K562 (cell line): ENCODE measurements around the gene METTL25B. TPM values are rescaled to one million over a fixed set of nuclear protein-coding genes. Genes with fewer than 3 reads are reported as not detected.

ENCODE experiments used
- ELK3 ChIP-seq: fragments of 450-650 bp; formaldehyde crosslinking; IDR thresholded peaks from 2 replicates; pipeline ENCODE4 v1.4.0; 2020; ENCODE audit warnings: mild to moderate bottlenecking
- FOSL1 ChIP-seq: fragments of 200-800 bp; sonication (Bioruptor generic); conservative IDR thresholded peaks from 2 replicates; pipeline ENCODE4 v1.6.1; 2016; ENCODE audit warnings: missing genetic modification characterization, missing compliant biosample characterization
- GTF2E2 ChIP-seq: fragments of 200-800 bp; sonication (Bioruptor generic); IDR thresholded peaks from 2 replicates; pipeline ENCODE4 v1.6.1; 2016; ENCODE audit warnings: missing genetic modification characterization, missing compliant biosample characterization
- HNRNPLL ChIP-seq: fragments of 200-400 bp; formaldehyde crosslinking; IDR thresholded peaks from 2 replicates; pipeline ENCODE4 v1.6.1; 2017; ENCODE audit warnings: low read length, low read depth, mild to moderate bottlenecking; ENCODE audit not compliant: poor library complexity, severe bottlenecking
- PTTG1 ChIP-seq: fragments of 450-650 bp; IDR thresholded peaks from 2 replicates; pipeline ENCODE4 v1.6.1; 2016; ENCODE audit warnings: low read depth, mild to moderate bottlenecking, missing genetic modification characterization, missing compliant biosample characterization
- SMAD1 ChIP-seq: fragments of 150-350 bp; IDR thresholded peaks from 2 replicates; pipeline ENCODE4 v1.6.1; 2014; ENCODE audit warnings: low read length, low read depth; ENCODE audit not compliant: partially characterized antibody
- ZBED1 ChIP-seq: IDR thresholded peaks from 2 replicates; pipeline ENCODE4 v1.6.1; 2014
- polyA plus RNA-seq, 8 experiments: library from polyadenylated mRNA; depleted of rRNA in 4 of 8; stranded (reverse) in 5 of 8; unstranded in 3 of 8; fragments of >200 nt; fragmentation: Nextera tagmentation in 2 of 8; fragmentation: Illumina TruSeq in 1 of 8; extraction: Ambion mirVana in 2 of 8; extraction: Trizol in 1 of 8; gene quantifications; 2 replicates each; pipeline versions ENCODE4 v1.2.1 to v1.2.3, GENCODE V29; 2011 to 2014; ENCODE audit warnings: inconsistent platforms in 1 of 8, missing spikeins in 1 of 8
- total RNA-seq, 7 experiments: library from RNA; depleted of rRNA in 6 of 7; stranded (reverse); fragments of >200 nt in 6 of 7; fragmentation: Illumina TruSeq in 2 of 7; extraction: Trizol in 2 of 7; gene quantifications; 2 replicates each; pipeline versions ENCODE4 v1.2.1 to v1.2.3, GENCODE V29; 2011 to 2021; ENCODE audit warnings: low replicate concordance in 1 of 7

The METTL25B gene
- total and polyA plus RNA-seq, 9 of the 15 experiments (the other 6 are each of a cell fraction or from before 2014, with no cell fraction given) = 7.7 to 48.3 (median 33.1) TPM

GRCh38 chr1:156767101-156767878 is 39.0 kb downstream of the METTL25B start, which contains the start of gene PRCC (continued):
- TF ChIP-seq HNRNPLL (peak; percentile 89), GTF2E2 (0 out of 2 replicates have a peak, but pooled peaks have one; percentile 77), FOSL1 (tag) (peak; percentile 37; the same call in 1 of the 2 replicates), ZBED1 (no peak), PTTG1 (tag) (no peak), ELK3 (no peak), SMAD1 (no peak)
